ENCODE data around the gene SH3GLB1. TPM values are rescaled to one million over a fixed set of nuclear protein-coding genes. Genes with fewer than 3 reads are reported as not detected.

SH3GLB1 gene
- total and polyA plus RNA-seq, 7 donors: 68.8 to 315 (median 158) TPM

GRCh38 chr1:86739648-86740509, 35.5 kb downstream of the SH3GLB1 start:
- Histone ChIP-seq H3K4me1 (peaks cover 12% of the 10 kb centered on the region), H3K36me3 (ENCODE audit: insufficient read depth in 1 of 2, low read depth in 1 of 2) (peaks cover 8 to 99% of the 10 kb centered on the region in 2 donors), H3K27ac (peak overlapping the region; percentile 7), H3K27me3 (ENCODE audit: insufficient read depth in 3 of 3, low read length in 2 of 3) (no peaks in the 10 kb centered on the region), H3K9me3 (no peaks in the 10 kb centered on the region), H3K4me3 (no peak overlapping the region)
- ATAC-seq (peak in 1 of 4 donors; percentile 23), DNase-seq (no peak)
- intact Hi-C loops (cut with DNase I): loop anchor here in 1 of 2 donors (5.0 to 10.0 kb wide), 2 partner anchors 33 to 265 kb away; no protein-coding TSS in a partner anchor
- WGBS, 3 donors: 69 to 78% (median 78%) methylated on average over 3 of the region's 3 CpGs
- TF ChIP-seq, protein P1, sequence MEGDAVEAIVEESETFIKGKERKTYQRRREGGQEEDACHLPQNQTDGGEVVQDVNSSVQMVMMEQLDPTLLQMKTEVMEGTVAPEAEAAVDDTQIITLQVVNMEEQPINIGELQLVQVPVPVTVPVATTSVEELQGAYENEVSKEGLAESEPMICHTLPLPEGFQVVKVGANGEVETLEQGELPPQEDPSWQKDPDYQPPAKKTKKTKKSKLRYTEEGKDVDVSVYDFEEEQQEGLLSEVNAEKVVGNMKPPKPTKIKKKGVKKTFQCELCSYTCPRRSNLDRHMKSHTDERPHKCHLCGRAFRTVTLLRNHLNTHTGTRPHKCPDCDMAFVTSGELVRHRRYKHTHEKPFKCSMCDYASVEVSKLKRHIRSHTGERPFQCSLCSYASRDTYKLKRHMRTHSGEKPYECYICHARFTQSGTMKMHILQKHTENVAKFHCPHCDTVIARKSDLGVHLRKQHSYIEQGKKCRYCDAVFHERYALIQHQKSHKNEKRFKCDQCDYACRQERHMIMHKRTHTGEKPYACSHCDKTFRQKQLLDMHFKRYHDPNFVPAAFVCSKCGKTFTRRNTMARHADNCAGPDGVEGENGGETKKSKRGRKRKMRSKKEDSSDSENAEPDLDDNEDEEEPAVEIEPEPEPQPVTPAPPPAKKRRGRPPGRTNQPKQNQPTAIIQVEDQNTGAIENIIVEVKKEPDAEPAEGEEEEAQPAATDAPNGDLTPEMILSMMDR (IDR thresholded peaks at IDR 0.05): no peak

DNA sequence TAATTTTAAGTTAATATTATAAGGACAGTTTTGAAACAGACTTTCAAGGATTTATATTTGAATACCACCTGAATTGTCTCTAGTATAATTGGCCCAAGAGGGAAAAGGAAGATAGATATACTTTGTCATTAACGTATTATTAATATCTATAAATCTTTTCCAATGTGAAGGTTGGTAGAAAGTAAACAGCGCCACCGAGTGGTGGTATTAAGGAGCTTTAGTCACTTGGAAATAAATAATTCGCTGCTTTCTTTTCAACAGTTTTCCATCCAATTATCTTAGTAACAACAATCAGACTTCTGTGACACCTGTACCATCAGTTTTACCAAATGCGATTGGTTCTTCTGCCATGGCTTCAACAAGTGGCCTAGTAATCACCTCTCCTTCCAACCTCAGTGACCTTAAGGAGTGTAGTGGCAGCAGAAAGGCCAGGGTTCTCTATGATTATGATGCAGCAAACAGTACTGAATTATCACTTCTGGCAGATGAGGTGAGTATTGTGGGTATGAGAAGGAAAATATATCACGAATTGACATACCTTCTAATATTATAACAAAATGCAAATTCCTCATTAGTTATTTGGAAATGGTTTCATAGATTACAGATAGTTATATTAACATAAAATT, 37.7 kb downstream of the SH3GLB1 start:
- Histone ChIP-seq H3K36me3 (ENCODE audit: insufficient read depth in 1 of 2, low read depth in 1 of 2) (peaks cover 5 to 94% of the 10 kb centered on the region in 2 donors), H3K27me3 (ENCODE audit: insufficient read depth in 3 of 3, low read length in 2 of 3) (no peaks in the 10 kb centered on the region), H3K4me3 (no peak overlapping the region), H3K9me3 (no peaks in the 10 kb centered on the region), H3K4me1 (peaks cover 12% of the 10 kb centered on the region), H3K27ac (no peak overlapping the region)
- TF ChIP-seq, protein P1 (IDR thresholded peaks at IDR 0.05): peak; percentile 64
- WGBS, 3 donors: 47% methylated on average over 6 of the region's 6 CpGs
- DNase-seq: no peak
- peak in 2 of 4 donors; percentile 55 to 74 for ATAC-seq
- intact Hi-C loops (cut with DNase I): loop anchor here in 1 of 2 donors (5.0 to 10.0 kb wide), 2 partner anchors 35 to 267 kb away; no protein-coding TSS in a partner anchor

- no peak overlapping the region for H3K4me3 ChIP-seq
- H3K36me3 ChIP-seq (ENCODE audit: insufficient read depth in 1 of 2, low read depth in 1 of 2): peaks cover 6 to 42% of the 10 kb centered on the region in 2 donors
- no peaks in the 10 kb centered on the region for H3K9me3 ChIP-seq
- no peak for DNase-seq
- H3K27ac ChIP-seq: peak overlapping the region; percentile 30
- peaks cover 18% of the 10 kb centered on the region for H3K4me1 ChIP-seq
- ATAC-seq: peak in 2 of 4 donors; percentile 17 to 58
- intact Hi-C loops (cut with DNase I): loop anchor here in 1 of 2 donors (10.0 kb wide), 1 partner anchor 273 kb away; no protein-coding TSS in a partner anchor
- TF ChIP-seq, protein P1 (IDR thresholded peaks at IDR 0.05): no peak
- 39 to 61% (median 52%) methylated on average over 1 of the region's 1 CpG for WGBS, 3 donors
- H3K27me3 ChIP-seq (ENCODE audit: insufficient read depth in 3 of 3, low read length in 2 of 3): no peaks in the 10 kb centered on the region
These were observed 42.9 kb downstream of the SH3GLB1 start for GRCh38 chr1:86747304-86747703.

DNA sequence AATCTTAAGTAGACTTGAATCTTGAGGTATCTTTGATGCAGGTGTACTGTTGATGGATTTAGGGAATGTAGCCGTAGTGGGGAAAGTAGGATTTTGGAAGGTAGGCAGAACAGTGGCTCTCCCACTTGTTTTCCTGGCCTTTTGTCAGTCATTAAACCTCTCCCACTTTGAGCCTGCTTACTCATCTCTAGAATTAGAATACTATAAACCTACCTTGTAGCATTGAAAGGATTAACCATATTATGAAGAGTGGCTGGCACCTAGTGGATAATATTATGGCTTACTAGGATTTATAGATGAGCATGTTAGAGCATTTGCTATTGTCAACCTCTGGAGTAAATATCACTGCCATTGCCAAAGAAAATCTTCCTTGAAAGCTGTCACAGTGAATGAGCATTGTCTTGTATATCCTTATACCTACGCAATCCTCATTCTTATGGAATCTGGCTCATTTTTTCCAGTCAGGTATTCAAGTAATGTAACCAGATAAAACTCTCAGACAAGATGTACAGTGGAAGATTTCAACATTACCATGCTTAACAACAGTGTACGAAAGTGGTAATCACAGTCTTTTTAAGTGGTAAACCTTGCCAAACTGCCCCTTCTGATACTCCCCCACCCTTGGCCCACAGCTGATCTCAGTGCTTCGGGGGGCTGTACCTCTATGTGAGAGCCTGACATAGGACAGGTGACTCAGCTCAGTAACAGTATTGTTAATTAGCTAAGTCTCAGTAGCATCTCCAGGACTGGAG, 44.4 kb downstream of the SH3GLB1 start:
- H3K4me3 ChIP-seq: no peak overlapping the region
- DNase-seq (no peak), ATAC-seq (peak; percentile 33 to 67 (median 58))
- H3K36me3 ChIP-seq (ENCODE audit: insufficient read depth in 1 of 2, low read depth in 1 of 2): peaks cover 6 to 27% of the 10 kb centered on the region in 2 donors
- H3K27me3 ChIP-seq (ENCODE audit: insufficient read depth in 3 of 3, low read length in 2 of 3): no peaks in the 10 kb centered on the region
- peak overlapping the region; percentile 33 for H3K27ac ChIP-seq
- TF ChIP-seq, protein P1 (IDR thresholded peaks at IDR 0.05): no peak
- H3K9me3 ChIP-seq: no peaks in the 10 kb centered on the region
- intact Hi-C loops (cut with DNase I): loop anchor here in 1 of 2 donors (10.0 kb wide), 1 partner anchor 274 kb away; no protein-coding TSS in a partner anchor
- WGBS, 3 donors: 77 to 87% (median 81%) methylated on average over 4 of the region's 4 CpGs
- peaks cover 18% of the 10 kb centered on the region for H3K4me1 ChIP-seq
